ENCODE results near the gene PYGB.

The PYGB gene

DNA sequence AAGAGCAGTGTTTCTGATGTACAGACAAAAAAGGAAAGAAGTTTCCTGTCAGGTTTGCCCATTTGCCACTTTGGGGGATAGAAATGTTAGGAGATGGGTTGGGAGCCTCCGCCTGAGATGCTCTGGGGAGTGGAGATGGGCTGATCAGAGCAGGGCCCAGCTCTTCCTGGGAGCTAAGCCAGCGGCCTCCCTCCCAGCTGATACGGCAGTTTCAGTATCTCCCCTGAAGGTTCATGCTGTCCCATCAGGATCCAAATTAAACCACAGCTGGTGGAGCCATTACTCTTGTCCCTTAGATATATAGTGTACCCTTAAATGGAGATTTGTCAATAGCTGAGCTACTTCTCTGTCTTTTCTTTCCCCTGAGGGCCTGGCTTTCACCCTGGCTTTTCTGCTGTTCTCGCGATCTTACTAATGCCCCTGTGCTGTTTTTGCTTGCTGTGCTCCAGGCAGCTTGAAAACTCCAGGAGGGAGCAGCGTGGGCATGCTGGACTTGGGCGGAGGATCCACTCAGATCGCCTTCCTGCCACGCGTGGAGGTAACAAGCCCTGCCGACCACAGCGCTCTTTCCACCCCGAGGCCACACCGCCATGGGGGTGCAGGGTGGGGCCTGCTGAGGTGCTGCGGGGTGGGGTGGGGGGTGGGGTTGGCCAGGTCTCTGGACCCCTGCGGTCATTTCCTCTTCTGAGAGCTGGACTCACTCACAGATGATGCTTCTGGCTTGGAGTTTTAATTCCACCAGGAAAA lies 31.5 kb upstream of the PYGB start:
- no peak for DNase-seq (ENCODE audit: low read depth in 2 of 2)

DNA sequence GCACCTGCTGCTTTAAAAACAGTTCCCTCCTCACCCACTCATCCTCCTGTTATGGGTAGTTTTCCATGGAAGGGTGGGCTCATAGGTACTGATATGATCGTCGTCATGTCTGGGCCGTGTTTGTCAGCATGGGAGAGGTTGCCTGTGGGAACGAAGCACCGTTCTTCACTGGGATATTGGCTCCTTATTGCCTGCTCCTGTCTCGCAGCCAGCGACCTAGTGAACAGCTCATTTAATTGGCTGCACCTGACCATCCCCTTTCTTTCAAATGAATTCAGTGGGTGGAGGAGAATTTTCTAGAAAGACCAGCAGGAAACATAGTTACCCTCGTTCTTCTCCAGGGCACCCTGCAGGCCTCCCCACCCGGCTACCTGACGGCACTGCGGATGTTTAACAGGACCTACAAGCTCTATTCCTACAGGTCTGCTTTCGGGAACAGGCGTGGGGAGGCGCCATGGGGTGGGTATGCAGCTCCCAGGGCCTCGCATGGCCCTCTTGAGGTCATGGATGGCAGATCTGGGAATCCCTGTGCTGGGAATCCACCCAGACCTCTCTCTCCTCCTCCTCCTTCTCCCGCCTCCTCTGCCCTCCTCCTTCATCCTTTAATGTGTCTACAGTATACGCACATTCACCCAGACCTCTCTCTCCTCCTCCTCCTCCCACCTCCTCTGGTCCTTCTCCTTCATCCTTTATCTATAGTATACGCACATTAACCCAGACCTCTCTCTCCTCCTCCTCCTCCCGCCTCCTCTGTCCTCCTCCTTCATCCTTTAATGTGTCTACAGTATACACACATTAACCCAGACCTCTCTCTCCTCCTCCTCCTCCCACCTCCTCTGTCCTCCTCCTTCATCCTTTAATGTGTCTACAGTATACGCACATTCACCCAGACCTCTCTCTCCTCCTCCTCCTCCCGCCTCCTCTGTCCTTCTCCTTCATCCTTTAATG lies 30.4 kb upstream of the PYGB start:
- no peak for DNase-seq (ENCODE audit: low read depth in 2 of 2)

DNA sequence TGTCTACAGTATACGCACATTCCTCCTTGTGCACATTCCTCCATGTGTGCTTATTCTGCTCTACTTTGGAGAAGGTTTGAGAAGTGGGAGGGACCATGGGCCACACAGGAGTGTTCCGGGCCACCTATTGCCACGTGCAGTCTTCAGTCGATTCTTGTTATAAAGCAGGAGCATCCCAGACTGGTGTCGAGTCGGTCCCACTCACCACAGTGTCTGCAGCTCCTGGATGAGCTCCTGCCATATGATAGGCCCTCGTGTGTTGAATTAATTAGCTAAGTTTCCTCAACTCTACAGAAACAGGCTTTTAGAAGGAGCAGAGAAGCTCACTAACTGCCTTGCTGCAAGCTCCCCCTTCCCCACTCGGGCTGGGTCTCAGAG lies 29.8 kb upstream of the PYGB start:
- DNase-seq (ENCODE audit: low read depth in 2 of 2) = no peak

DNA sequence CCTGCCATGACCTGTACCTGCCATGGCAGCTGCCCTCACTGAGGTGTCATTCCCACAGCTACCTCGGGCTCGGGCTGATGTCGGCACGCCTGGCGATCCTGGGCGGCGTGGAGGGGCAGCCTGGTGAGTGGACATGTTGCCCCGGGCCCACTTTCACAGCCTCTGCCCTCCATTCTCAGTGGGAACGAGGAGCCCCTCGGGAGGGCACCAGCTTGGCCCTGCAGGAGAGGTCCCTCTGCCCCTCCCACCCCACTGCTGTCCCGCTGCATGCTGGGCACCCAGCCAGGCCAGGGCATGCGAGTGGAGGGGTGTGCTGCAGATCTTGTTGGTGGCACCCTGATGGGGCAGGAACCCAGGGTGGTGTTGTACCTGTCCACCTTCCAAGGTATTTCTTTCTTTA lies 29.4 kb upstream of the PYGB start:
- DNase-seq (ENCODE audit: low read depth in 2 of 2) = no peak

DNA sequence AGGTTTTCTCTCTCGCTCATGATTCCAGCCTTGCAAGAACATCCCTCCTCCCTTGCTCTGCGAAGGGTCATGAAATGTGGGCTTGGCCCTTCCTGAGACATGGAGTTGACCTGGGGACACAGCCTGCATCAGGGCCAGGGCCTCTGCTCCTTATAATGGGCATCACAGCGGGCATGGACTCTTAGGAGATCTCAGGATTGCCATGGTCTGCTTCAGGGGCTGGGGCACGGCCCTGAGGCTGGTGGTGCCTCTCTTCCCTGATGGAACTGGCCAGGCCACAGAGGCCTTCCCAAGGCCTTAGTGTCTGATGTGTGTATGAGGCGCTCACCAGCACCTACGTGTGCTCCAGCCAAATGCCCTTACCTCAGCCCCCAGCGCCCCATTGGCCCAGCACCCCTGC lies 28.5 kb upstream of the PYGB start:
- no peak for DNase-seq (ENCODE audit: low read depth in 2 of 2)

DNA sequence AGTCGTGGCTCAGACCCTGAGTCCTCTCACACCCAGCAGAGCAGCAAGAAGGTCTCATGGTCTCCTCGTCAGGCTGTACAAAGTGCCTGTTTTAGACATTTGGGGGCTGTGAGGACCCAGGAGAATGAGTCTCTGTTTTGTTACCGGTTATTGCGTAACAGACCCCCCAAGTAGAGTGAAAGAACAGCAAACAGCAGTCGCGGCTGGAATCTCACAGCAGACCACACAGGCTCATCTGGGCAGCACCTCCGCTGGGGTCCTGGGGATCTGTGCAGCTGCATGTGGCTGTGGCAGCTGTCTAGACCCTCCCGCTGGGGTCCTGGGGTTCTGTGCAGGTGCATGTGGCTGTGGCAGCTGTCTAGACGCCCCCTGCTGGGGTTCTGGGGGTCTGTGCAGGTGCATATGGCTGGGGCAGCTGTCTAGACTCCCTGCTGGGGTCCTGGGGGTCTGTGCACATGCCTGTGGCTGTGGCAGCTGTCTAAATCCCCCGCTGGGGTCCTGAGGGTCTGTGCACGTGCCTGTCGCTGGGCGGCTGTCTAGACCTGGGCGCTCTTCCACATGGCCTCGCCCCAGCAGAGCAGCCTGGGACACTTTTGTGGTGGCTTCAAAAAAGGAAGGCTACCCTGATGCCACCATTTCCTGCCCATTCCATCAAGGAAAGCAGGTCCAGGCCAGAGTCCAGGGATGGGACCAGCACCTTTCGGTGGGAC lies 27.7 kb upstream of the PYGB start:
- no peak for DNase-seq (ENCODE audit: low read depth in 2 of 2)

DNA sequence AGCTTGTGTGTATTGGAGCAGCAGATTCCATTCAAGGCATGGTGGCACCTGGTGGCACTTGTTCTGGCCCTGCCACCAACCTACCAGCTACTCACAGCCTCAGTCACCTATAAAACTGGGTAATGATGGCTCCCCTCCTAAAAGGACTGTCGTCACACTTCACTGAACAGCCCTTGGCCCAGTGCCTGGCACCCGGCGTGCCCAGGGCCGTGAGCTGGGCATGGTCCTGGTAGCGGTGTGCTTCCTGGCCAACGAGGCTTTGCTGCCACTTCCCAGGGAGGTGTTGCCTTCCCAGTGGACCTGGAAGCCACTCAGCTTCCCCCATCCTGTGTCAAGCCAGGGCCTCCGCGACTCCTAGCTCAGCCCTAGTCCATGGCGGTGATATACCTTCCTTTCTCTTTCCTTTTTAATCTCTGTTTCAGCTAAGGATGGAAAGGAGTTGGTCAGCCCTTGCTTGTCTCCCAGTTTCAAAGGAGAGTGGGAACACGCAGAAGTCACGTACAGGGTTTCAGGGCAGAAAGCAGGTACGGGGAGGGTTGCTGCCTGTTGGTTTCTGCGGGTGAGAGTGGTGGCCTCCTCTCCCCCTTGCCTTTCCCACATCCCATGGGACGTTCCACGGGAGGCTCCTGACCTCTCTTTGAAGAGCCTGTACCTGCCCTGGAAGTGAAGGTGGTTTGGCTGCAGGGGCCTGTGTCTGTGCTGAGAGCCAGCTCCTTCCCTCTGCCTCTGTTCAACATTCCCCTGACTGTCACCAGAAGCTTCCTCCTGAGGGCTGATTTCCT lies 26.9 kb upstream of the PYGB start:
- no peak for DNase-seq (ENCODE audit: low read depth in 2 of 2)

DNA sequence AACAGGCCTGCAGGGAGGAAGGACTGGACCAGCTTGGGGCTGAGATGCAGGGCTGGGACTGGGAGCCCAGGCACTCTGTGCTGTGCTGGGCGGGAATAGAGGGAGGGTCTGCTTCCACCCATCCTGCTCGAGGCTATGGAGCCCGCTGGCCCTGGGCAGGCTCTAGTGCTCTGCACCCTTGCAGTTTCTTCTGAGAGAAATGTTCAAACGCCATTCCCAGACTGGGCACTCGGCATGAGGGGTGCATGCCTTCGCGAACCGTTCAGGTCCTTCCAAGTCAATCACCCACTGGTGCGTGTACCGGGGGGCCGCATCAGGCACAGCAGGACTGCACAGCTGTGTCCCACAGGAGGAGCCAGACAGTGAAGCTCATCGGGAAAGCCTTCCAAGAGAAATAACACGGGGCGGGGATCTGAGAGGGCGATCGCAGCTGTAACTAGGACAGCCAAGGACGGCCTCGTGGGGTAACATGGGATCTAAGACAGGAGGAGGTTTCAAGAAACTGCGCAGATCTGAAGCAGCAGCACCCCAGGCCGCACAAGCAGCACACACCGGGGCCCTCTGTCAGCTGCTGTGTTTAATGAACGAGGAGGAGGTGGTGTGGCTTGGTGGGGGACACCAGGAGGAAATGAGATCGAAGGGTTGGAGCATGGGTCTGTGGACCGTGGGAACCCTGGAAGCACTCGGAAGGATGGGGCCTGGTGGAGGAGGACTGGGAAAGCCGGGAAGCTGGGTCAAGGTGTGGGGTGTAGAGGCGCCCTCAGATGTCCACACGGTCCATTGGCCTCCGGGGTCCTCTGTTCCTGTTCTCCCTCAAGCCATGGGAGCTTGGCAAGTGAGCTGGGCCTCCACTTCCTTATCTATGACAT lies 26.1 kb upstream of the PYGB start:
- DNase-seq (ENCODE audit: low read depth in 2 of 2) = no peak

DNA sequence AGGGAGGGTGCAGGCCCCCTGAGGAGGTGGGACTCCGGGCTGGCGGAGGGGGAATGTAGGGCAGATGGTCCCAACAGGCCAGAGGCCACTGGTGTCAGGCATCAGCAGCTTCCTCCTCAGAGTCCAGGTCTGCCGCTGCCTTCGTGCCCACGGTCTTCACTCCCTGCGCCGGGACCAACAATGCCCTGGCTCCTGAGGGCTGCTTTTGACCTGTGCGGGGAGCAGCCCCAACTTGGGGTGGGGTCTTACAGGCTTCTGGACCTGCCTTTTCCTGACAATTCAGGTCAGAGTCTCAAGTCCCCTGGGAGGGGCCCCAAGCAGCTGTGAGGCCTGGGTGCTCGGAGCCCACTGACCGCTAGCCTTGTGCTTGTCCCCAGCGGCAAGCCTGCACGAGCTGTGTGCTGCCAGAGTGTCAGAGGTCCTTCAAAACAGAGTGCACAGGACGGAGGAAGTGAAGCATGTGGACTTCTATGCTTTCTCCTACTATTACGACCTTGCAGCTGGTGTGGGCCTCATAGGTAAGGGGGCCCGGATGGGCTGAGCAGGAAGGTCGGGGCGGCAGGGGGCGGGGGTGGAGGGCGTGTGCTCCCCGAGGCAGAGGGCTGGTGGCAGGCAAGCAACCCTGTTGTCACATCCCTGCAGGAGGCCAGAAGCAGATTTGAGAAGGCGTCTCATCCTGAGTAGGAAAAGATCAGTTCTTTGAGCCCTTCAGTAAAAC lies 25.3 kb upstream of the PYGB start:
- no peak for DNase-seq (ENCODE audit: low read depth in 2 of 2)

DNA sequence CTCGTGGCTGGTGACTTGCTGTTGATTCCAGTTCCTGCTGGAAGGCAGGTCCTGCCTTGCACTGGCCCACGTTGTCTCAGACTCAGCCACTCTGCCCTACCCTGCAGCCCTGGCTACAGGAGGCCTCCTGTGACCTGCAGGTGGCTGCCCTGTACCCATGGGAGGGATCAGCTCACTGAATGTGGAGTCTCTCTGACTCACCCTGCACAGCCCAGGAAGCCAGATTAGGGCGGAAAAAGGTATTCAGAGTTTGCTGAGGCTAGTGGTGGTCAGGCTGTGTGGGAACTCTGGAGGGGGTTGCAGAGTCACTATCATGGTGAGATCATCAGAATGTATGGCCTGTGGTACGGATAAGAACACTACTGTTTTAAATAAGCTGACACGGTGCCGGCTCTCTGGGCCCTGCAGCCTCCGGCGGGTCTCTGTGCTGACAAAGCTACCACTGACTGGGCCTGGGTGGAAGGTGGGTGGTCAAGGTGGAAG lies 24.7 kb upstream of the PYGB start:
- peak in 1 of 2 experiments; percentile 37 for DNase-seq (ENCODE audit: low read depth in 2 of 2)

DNA sequence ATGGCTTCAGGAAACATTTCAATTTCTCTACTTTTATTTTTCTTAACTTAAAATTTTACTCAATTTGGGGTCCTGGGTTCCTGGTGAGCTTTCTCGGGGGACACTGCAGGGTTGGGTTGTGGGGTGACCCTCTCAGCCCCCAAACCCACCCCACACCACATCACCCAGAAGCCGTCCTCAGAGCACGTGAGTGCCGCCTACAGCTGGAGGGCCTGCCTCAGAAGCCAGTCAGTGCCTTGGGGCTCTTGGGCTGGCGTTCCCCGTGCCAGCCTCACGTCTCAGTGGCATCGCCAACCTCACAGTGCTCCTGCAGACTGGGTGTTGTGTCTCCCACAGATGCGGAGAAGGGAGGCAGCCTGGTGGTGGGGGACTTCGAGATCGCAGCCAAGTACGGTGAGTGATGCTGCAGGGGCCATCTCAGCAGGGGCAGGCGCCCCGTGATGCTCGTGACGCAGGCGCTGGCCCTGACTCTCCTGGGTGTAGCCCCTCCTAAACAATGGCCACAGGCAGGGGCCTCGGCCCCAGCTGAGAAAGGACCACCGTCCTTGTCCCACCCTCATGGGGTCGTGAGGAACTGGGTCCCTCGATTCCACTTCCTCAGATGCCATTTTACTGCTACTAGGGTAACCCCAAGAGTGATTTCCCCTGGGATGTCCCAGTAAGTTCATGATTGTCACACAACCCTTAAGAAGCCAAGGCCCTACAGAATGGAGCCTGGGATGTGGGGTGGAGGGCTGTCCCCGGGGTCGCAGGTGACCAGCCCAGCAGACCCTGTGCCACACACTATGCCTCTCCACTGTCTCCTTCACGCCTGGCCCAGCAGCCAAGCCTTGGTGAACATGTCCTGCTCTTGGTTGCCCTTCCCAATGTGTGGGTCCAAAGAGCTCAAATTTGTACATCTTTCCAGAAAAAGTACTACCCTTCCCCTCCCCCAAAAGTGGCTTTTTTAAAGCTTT lies 23.8 kb upstream of the PYGB start:
- DNase-seq (ENCODE audit: low read depth in 2 of 2) = no peak

DNA sequence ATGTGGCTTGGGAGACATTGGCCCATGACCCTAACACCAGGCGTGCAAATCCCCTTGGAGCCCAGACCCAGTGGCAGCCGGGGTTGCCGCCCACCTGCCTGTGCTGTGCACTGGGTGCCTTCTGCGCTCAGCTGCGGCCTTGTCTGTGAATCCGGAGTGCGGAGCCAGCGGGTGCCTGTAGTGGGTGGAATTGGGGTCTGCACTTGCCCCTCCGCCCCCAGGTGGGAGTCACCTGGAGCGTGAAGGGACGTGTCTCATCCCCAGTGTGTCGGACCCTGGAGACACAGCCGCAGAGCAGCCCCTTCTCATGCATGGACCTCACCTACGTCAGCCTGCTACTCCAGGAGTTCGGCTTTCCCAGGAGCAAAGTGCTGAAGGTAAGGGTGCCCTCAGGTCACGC lies 22.9 kb upstream of the PYGB start:
- no peak for DNase-seq (ENCODE audit: low read depth in 2 of 2)

DNA sequence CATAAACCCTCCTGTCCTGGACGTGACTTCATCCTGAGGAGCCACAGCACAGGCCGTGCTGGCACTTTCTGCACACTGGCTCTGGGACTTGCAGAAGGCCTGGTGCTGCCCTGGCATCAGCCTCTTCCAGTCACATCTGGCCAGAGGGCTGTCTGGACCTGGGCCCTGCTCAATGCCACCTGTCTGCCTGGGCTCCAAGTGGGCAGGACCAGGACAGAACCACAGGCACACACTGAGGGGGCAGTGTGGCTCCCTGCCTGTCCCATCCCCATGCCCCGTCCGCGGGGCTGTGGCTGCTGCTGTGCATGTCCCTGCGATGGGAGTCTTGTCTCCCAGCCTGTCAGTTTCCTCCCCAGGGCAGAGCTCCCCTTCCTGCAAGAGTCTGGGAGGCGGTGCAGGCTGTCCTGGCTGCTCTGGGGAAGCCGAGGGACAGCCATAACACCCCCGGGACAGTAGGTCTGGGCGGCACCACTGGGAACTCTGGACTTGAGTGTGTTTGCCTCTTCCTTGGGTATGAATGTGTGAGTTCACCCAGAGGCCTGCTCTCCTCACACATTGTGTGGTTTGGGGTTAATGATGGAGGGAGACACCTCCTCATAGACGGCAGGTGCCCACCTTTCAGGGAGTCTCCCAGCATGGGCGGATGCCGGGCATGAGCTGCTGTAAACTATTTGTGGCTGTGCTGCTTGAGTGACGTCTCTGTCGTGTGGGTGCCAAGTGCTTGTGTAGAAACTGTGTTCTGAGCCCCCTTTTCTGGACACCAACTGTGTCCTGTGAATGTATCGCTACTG lies 22.0 kb upstream of the PYGB start:
- DNase-seq (ENCODE audit: low read depth in 2 of 2) = no peak

DNA sequence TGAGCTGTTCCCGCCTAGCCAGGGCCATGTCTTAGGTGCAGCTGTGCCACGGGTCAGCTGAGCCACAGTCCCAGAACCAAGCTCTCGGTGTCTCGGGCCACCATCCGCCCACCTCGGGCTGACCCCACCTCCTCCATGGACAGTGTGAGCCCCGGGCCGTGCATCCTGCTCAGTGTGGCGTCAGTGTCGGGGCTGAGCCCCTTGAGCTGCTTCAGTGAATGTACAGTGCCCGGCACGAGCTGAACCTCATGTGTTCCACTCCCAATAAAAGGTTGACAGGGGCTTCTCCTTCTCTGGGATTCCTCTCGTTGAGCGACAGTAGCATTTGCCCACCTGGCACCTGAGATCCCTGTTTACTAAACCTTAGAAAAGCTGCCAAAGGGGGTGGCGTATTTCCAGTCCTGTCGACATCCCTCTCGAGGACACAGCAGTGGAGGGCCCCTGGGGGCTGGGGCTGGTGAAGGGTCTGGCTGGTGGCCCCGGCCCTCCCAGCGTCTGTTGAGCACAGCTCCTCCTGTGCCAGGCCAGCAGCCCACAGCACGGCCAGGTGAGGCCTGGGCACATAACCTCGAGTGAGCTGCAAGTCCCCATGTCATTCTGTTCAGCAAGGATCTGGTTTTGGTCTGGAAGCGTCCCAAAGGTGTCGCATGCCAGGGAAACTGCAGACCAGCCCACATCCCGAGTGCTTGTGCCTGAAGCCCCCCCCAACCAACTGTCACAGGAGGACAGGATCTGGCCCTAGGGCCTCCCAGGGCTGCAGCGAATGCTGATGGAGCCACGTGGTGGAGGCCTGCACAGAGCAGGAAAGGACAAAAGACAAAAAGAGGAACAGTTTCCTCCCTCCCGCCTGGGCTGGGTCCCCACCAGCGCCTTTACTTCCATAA lies 21.2 kb upstream of the PYGB start:
- DNase-seq (ENCODE audit: low read depth in 2 of 2) = no peak

DNA sequence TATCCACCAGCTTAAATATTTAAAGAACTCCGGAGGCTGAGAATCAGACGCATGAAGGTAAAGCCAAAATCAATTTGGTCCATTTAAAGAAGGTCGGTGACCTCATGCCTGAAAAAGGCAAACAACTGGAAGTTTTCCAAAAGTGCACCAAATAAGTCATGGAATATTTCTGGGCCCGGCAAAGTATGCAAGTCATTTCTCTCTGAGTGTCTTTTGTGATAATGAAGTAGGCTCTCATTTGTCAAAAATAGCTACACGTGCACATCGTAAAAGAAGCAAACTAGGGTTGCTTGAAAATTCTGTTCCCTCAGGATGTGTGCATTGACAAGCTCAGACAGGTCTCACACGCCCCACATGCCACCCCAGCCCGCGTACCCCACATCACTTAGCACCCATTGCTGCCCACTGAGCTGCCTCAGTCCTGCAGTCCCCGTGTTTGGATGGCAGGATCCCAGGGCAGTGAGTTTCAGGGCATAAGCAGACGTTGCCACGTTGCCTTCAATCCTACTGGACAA lies 20.5 kb upstream of the PYGB start:
- DNase-seq (ENCODE audit: low read depth in 2 of 2) = no peak

DNA sequence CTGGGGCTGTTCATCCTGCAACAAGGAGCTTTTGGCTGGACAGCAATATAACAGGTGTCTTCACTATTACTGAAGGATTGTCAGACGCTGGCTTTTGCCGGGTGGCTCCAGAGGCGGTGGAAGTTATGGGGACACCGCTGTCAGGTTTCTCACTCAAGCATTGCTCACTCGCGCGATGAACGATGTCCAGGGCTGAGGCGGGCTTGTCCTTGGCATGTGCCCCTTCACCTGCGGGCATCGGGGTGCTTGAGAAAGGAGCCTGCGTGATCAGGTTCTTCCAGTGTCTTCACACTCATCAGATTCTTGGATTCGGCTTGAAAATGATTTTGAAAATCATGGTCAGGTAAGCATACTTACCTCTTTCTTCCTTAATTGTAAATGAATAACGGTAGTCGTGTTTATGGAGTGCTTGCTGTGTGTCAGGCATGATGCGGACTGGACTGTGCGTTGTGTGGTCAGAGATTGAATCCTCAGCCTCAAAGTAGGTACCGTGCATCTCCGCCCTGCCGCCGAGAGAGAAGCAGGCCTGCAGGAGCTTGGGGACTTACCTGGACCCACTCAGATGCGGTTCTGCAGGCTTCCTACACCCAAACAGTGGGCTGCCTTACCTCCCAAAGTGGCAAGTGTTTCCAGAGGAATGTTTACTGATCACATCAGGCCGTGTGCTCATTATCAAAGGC lies 18.3 kb upstream of the PYGB start:
- DNase-seq (ENCODE audit: low read depth in 2 of 2) = no peak

Data from stimulated activated CD4-positive, alpha-beta T cell treated with anti-CD3 and anti-CD28 coated beads, Interleukin-12 subunit alpha, Interleukin-12 subunit beta, amount 100 ng/mL, for 24 hours (primary cell).